ENCODE data around the gene SHMT2.

- TF ChIP-seq GATA3 (IDR thresholded peaks at IDR 0.05; ENCODE audit: low read depth, low read length), result no peak
- no peak for TF ChIP-seq GATA2 (IDR thresholded peaks at IDR 0.05; ENCODE audit: low read depth, low read length)
Observed at GRCh38 chr12:57237596-57237931, 8.1 kb downstream of the SHMT2 start.

All from SH-SY5Y (cell line).